OCI-LY3 (cell line): ENCODE results near the gene HES4.

Source experiments
- H2AFZ ChIP-seq: fragments of 200-600, 300-600 bp; shearing (Covaris generic); 2 replicates; pipeline ENCODE4 v1.6.0; 2014; ENCODE audit warnings: antibody characterized with exemption, low read depth, low read length
- H3K27ac ChIP-seq: fragments of 200-600, 300-600 bp; sonication (generic); 2 replicates; pipeline ENCODE4 v1.5.1; 2014; ENCODE audit warnings: mild to moderate bottlenecking, low read length, moderate library complexity, mixed read lengths
- H3K27me3 ChIP-seq: fragments of 200-600, 300-600 bp; sonication (generic); 2 replicates; pipeline ENCODE4 v1.6.1; 2014; ENCODE audit warnings: low read depth, low read length, mixed read lengths
- H3K36me3 ChIP-seq: fragments of 200-600, 300-600 bp; sonication (generic); replicated peaks from 2 replicates; pipeline ENCODE3; 2014; ENCODE audit warnings: low read depth, low read length, mixed read lengths
- H3K4me1 ChIP-seq: fragments of 300-600, 200-600 bp; sonication (generic); 2 replicates; pipeline ENCODE4 v1.6.1; 2014; ENCODE audit warnings: low read length, mixed read lengths
- H3K4me2 ChIP-seq: fragments of 200-600, 300-600 bp; sonication (generic); 2 replicates; pipeline ENCODE4 v1.6.1; 2014; ENCODE audit warnings: low read length, mixed read lengths
- H3K4me3 ChIP-seq: fragments of 300-600, 200-600 bp; sonication (generic); 2 replicates; pipeline ENCODE4 v1.5.1; 2014; ENCODE audit warnings: antibody characterized with exemption, mild to moderate bottlenecking, low read length, moderate library complexity
- H3K79me2 ChIP-seq: fragments of 300-600, 200-600 bp; shearing (Covaris generic); 2 replicates; pipeline ENCODE4 v1.6.1; 2014; ENCODE audit warnings: mild to moderate bottlenecking, low read length, mixed read lengths
- H3K9ac ChIP-seq: fragments of 300-600, 200-600 bp; shearing (Covaris generic); 2 replicates; pipeline ENCODE4 v1.6.0; 2014; ENCODE audit warnings: mild to moderate bottlenecking, low read length, moderate library complexity
- H3K9me3 ChIP-seq: fragments of 200-600, 300-600 bp; shearing (Covaris generic); 2 replicates; pipeline ENCODE4 v1.6.1; 2014; ENCODE audit warnings: low read length, mixed read lengths; ENCODE audit not compliant: insufficient read depth
- H4K20me1 ChIP-seq: fragments of 200-600, 300-600 bp; sonication (generic); 2 replicates; pipeline ENCODE4 v1.6.1; 2016; ENCODE audit warnings: low read length, mixed read lengths; ENCODE audit not compliant: insufficient read depth
- EZH2phosphoT487 ChIP-seq: fragments of 200-600 bp; shearing (Covaris generic); IDR thresholded peaks from 2 replicates; pipeline ENCODE4 v1.6.1; 2018; ENCODE audit warnings: antibody characterized with exemption, mixed run types, low read depth
- TF ChIP-seq, protein P1 (sequence below): fragments of 200-600, 300-600 bp; sonication (generic); IDR thresholded peaks from 2 replicates; pipeline ENCODE4 v1.5.1; 2014; ENCODE audit warnings: antibody characterized with exemption, low read length, low read depth

HES4 gene

DNA sequence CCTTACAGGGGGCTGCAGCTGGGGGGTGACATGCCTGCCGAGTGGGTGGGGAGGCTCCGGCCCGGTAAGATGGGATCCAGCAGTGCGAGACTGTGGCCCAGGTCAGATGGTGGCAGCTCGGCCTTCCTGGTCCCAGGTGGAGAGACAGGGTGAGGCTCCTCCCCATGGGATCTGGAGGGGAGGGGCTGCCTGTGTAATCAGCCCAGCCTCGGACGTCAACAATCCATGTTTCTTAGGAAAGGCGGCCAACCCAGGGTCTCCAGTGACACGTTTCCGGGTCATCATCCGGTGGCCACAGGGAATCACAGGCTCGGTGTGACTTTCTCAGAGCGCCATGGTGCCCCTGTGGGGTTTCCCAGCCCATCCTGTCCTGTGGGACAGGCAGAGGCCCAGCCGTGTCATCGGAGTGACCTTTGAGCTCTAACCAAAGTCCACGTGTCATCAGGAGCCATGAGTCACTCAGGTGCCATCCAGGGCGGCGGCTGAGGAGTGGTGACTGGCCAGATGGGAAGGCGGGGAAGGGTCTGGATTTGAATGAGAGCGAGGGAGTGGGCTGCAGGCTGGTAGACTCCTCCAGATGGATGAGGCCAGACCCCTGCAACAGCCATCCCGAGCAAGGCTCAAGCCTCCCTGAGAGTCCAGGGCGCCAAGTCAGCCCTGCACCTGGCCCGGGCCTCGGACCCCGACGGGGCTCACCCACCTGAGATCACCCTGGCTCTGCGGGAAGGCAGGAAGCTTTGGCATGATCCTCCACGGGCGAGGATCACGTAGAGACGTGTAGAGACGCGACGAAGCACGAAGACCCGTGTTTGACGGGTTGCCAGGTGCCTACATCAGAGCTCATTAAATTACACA is 6.6 kb upstream of the HES4 start:
- no peak overlapping the region for H3K4me2 ChIP-seq
- no peak overlapping the region for H3K9ac ChIP-seq

DNA sequence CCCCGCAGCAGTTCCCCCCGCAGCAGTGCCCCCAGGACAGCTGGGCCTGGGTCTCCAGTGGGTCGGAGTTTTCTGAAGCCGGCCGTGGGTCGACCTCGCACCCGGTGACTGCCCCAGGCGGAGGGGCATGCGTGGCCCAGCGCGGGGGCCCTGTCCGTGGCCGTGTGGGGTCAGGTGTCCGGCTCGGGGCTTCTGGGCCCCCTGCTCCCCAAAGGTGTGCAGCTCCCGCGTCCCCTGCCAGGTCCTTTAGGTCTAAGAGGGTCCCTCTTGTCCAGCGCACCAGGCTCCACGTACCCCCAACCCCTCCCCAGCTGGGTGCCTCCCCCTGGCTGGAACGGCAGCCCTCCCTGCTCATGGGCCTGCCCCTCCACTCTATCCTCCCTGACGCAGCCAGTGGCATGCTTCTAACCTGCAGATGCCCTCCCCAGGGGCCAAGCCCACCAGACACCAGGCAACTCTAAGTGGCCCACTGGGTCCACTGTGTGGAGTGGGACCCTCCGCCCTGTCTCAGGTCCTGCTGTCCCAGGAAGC is 5.9 kb upstream of the HES4 start:
- H3K27ac ChIP-seq: no peak overlapping the region
- H3K4me2 ChIP-seq: no peak overlapping the region
- H3K79me2 ChIP-seq: no peaks in the 10 kb centered on the region
- peaks cover 3% of the 10 kb centered on the region; the same call in 1 of the 2 replicates for H3K4me1 ChIP-seq
- no peaks in the 10 kb centered on the region for H3K36me3 ChIP-seq
- TF ChIP-seq EZH2phosphoT487: no peak
- TF ChIP-seq, protein P1, sequence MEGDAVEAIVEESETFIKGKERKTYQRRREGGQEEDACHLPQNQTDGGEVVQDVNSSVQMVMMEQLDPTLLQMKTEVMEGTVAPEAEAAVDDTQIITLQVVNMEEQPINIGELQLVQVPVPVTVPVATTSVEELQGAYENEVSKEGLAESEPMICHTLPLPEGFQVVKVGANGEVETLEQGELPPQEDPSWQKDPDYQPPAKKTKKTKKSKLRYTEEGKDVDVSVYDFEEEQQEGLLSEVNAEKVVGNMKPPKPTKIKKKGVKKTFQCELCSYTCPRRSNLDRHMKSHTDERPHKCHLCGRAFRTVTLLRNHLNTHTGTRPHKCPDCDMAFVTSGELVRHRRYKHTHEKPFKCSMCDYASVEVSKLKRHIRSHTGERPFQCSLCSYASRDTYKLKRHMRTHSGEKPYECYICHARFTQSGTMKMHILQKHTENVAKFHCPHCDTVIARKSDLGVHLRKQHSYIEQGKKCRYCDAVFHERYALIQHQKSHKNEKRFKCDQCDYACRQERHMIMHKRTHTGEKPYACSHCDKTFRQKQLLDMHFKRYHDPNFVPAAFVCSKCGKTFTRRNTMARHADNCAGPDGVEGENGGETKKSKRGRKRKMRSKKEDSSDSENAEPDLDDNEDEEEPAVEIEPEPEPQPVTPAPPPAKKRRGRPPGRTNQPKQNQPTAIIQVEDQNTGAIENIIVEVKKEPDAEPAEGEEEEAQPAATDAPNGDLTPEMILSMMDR: no peak
- no peaks in the 10 kb centered on the region for H3K9me3 ChIP-seq
- H3K27me3 ChIP-seq: peaks cover 29% of the 10 kb centered on the region
- no peaks in the 10 kb centered on the region for H4K20me1 ChIP-seq
- no peak overlapping the region for H3K4me3 ChIP-seq
- no peak overlapping the region for H2AFZ ChIP-seq
- H3K9ac ChIP-seq: no peak overlapping the region

More for the DNA sequence above, 6.6 kb upstream of the HES4 start:
- Histone ChIP-seq H2AFZ (no peak overlapping the region), H3K4me3 (no peak overlapping the region), H4K20me1 (no peaks in the 10 kb centered on the region), H3K4me1 (peaks cover 3% of the 10 kb centered on the region; the same call in 1 of the 2 replicates), H3K9me3 (no peaks in the 10 kb centered on the region), H3K36me3 (no peaks in the 10 kb centered on the region), H3K27me3 (peaks cover 29% of the 10 kb centered on the region), H3K79me2 (no peaks in the 10 kb centered on the region), H3K27ac (no peak overlapping the region)
- no peak for TF ChIP-seq EZH2phosphoT487
- TF ChIP-seq, protein P1: no peak

DNA sequence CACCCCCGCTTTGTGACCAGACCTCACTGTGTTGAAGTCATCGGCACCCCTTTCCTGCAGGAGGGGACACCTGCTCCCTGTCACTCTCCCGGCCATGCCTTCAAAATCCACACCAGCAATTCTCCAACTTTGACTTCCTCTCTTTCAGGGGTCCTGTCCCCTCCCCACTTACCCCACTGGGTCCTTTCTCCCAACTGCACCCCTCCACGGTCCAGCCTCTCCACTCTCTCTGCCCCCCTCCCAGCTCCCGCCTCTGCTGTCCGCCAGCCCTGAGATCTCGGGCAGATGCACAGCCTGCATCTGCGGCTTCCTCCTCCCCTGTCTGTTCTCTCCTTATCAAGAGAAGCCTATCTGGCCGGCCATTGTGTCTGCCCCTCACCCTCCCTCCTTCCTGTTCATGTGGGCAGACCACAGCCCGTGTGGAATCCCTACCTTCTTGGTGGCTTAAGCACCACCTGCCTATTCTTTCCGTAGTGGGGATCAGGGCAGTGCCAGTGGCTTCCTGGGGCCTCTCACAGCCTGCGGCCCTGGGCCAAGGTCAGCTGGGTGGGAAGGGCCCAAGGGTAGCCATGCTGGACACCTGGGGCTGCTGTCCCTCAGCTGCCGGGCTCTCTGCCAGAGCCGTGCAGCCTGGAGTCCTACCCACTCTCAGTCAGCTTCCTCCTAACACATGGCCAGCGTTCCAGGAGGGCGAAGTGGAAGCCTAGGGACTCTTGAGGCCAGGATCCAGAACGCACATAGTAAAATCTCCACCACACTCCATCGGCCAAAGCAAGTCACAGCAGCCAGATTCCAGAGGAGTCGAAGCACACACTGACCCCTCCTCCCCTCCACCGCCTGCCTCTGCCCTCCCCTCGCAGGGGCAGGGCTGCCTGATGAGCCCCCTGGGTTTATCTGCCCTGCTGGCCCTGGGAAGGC is 5.1 kb upstream of the HES4 start:
- Histone ChIP-seq H3K4me3 (no peak overlapping the region), H3K4me2 (no peak overlapping the region)
- no peak for TF ChIP-seq EZH2phosphoT487
- TF ChIP-seq, protein P1: no peak

More for the DNA sequence above, 5.1 kb upstream of the HES4 start:
- no peaks in the 10 kb centered on the region for H3K9me3 ChIP-seq
- H3K27me3 ChIP-seq: peaks cover 29% of the 10 kb centered on the region
- H3K4me1 ChIP-seq: peaks cover 3% of the 10 kb centered on the region; the same call in 1 of the 2 replicates
- H3K79me2 ChIP-seq: no peaks in the 10 kb centered on the region
- no peak overlapping the region for H3K27ac ChIP-seq
- no peaks in the 10 kb centered on the region for H3K36me3 ChIP-seq
- no peaks in the 10 kb centered on the region for H4K20me1 ChIP-seq
- H2AFZ ChIP-seq: no peak overlapping the region
- H3K9ac ChIP-seq: no peak overlapping the region
